ENCODE results near the gene RAB3IL1. TPM values are rescaled to one million over a fixed set of nuclear protein-coding genes. Genes with fewer than 3 reads are reported as not detected.

Gene RAB3IL1
- total RNA-seq, 2 donors from 2014 or later = 3.7 to 5.9 TPM

DNA sequence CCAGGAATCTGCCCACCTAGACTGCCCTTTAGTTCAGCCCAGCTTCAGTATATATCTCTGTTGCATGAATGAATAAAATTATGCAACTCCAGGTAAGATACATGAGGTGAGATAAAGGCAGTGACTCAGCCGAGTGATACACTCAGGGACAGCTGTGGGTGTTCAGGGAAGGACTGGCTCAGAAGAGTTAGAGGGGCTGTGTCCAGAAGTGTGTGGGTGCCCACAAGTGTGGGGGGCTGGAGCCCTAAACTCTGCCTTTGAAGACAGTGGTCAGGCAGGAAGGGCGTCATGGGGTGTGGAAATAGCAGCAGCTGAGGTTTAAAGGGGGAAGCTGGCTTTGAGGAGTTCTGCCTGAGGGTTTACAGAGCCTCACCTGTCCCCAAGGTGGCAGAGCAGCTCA, 41.7 kb upstream of the RAB3IL1 start:
- TF ChIP-seq, protein P1, sequence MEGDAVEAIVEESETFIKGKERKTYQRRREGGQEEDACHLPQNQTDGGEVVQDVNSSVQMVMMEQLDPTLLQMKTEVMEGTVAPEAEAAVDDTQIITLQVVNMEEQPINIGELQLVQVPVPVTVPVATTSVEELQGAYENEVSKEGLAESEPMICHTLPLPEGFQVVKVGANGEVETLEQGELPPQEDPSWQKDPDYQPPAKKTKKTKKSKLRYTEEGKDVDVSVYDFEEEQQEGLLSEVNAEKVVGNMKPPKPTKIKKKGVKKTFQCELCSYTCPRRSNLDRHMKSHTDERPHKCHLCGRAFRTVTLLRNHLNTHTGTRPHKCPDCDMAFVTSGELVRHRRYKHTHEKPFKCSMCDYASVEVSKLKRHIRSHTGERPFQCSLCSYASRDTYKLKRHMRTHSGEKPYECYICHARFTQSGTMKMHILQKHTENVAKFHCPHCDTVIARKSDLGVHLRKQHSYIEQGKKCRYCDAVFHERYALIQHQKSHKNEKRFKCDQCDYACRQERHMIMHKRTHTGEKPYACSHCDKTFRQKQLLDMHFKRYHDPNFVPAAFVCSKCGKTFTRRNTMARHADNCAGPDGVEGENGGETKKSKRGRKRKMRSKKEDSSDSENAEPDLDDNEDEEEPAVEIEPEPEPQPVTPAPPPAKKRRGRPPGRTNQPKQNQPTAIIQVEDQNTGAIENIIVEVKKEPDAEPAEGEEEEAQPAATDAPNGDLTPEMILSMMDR (IDR thresholded peaks at IDR 0.05) = no peak
- Histone ChIP-seq H3K9me3 (no peaks in the 10 kb centered on the region), H3K4me1 (peaks cover 6% of the 10 kb centered on the region), H3K9ac (ENCODE audit: low read depth in 2 of 2, low read length in 2 of 2) (no peak overlapping the region), H3K27ac (no peak overlapping the region), H3K36me3 (no peaks in the 10 kb centered on the region), H3K4me3 (no peak overlapping the region), H3K27me3 (no peaks in the 10 kb centered on the region)
- intact Hi-C loops (cut with DNase I) = no loop called here
- DNase-seq = no peak

DNA sequence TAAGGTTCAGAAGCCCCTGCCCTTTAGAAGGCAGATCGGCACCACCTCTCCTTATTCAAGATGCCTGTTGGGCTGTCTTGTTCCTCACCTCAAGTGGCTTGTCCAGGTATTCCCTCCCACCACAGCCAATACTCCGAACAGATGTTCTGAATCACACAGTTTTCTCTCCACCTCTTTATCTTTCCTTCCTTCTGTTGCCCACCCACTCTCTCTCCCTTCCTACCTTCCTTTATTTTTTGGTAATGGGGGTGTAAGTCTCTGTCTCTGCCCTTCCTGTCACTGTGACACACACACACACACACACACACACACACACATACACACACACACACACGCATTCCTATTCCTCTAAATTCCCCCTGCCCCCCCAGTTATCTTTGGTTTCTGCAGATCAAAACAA, 41.2 kb upstream of the RAB3IL1 start:
- Histone ChIP-seq H3K36me3 (no peaks in the 10 kb centered on the region), H3K4me1 (peaks cover 6% of the 10 kb centered on the region), H3K9ac (ENCODE audit: low read depth in 2 of 2, low read length in 2 of 2) (no peak overlapping the region), H3K4me3 (no peak overlapping the region), H3K27me3 (no peaks in the 10 kb centered on the region), H3K27ac (no peak overlapping the region), H3K9me3 (no peaks in the 10 kb centered on the region)
- TF ChIP-seq, protein P1 (IDR thresholded peaks at IDR 0.05) = no peak
- no peak for DNase-seq
- intact Hi-C loops (cut with DNase I) = no loop called here

DNA sequence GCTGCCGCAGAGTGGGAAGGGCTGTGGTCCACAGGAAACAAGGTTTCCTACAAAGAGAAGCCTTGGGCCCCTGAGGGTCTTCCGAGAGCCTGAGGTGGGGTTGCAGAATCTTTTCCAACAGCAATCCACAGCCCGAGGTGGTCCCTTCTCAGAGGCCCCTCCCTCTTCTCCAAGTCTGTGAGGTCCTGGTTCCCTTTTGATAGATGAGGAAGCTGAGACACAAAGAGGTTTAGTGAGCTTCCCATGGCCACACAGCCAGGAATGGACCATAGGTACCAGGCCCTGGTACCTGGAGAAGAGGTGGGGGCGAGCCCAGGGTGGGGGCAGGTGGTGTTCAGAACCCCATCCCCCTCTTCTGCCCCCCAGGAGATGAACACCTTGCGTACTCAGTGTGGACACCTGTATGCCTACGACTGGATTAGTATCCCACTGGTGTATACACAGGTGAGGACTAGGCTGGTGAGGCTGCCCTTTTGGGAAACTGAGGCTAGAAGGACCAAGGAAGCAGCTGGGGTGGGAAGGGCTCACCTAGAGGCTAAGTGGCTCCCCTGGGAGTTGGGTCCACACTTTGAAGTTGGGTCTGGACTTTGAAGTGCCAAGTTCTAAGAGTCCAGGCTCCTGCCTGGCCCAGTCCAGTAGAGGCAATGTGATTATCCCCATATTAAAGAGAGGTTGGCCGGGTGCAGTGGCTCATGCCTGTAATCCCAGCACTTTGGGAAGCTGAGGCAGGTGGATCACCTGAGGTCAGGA, 39.8 kb upstream of the RAB3IL1 start:
- Histone ChIP-seq H3K27me3 (no peaks in the 10 kb centered on the region), H3K36me3 (no peaks in the 10 kb centered on the region), H3K4me1 (peaks cover 6% of the 10 kb centered on the region), H3K9ac (ENCODE audit: low read depth in 2 of 2, low read length in 2 of 2) (no peak overlapping the region), H3K9me3 (no peaks in the 10 kb centered on the region), H3K27ac (no peak overlapping the region), H3K4me3 (no peak overlapping the region)
- TF ChIP-seq, protein P1 (IDR thresholded peaks at IDR 0.05) = no peak
- no peak for DNase-seq
- intact Hi-C loops (cut with DNase I) = no loop called here

DNA sequence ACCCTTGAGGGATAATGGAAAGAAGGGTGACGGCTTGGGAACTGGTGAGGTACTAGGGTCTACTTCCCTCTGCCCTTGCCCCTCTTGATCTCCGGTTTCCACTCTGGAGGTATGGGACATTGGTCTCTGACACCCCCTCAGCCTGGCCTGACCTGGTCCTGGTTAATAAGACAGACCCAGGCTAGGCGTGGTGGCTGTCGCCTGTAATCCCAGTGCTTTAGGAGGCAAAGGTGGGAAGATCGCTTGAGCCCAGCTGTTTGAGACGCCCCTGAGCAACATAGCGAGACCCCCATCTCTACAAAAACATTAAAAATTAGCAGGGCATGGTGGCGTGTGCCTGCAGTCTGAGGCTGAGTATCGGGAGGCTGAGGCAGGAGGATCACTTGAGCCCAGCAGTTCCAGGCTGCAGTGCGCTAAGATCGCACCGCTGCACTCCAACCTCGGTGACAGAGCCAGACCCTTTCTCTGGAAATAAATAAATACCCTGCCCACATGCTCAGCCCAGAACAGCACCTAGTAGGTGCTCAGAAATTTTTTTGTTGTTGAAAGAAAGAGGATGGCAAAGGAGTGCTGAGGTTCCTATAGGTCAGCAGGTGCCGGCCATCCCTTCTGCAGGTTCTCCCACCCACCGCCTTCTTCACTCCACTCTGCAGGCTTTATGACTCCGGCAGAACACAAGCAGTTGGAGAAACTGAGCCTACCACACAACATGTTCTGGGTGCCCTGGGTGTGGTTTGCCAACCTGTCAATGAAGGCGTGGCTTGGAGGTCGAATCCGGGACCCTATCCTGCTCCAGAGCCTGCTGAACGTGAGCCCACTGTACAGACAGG, 39.0 kb upstream of the RAB3IL1 start:
- DNase-seq = no peak
- TF ChIP-seq, protein P1 (IDR thresholded peaks at IDR 0.05) = no peak
- Histone ChIP-seq H3K4me1 (peaks cover 6% of the 10 kb centered on the region), H3K27ac (no peak overlapping the region), H3K36me3 (no peaks in the 10 kb centered on the region), H3K9ac (ENCODE audit: low read depth in 2 of 2, low read length in 2 of 2) (peak overlapping the region; percentile 37 to 51), H3K9me3 (no peaks in the 10 kb centered on the region), H3K27me3 (no peaks in the 10 kb centered on the region), H3K4me3 (peak overlapping the region; percentile 29)
- intact Hi-C loops (cut with DNase I) = no loop called here

DNA sequence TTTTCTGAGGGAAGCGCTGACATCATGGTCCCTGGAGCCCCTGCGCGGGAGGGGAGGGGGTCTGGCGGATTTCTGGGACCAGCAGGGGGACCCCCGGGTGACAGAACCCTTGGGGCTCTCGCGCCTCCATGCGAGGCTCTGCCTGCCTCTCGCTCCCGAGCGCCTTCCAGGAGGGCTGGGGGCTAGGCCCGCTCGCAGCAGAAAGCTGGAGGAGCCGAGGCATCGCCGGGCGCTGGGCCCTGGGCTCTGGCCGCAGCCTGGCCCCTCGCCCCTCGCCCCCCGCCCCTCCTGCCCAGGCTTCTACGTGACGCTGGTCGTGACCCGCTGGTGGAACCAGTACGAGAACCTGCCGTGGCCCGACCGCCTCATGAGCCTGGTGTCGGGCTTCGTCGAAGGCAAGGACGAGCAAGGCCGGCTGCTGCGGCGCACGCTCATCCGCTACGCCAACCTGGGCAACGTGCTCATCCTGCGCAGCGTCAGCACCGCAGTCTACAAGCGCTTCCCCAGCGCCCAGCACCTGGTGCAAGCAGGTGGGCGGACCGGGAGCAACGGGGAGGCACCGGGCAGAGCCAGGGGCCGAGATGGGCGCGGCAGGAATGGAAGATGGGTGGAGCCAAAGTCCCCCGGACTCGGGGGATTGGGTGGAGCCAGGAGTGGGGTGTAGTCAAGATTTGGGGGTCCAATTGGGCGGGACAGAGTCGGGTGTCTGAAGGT, 38.2 kb upstream of the RAB3IL1 start:
- H3K9ac ChIP-seq (ENCODE audit: low read depth in 2 of 2, low read length in 2 of 2) = peak overlapping the region; percentile 37 to 51

More for the DNA sequence above, 38.2 kb upstream of the RAB3IL1 start:
- Histone ChIP-seq H3K9me3 (no peaks in the 10 kb centered on the region), H3K4me1 (peaks cover 6% of the 10 kb centered on the region), H3K4me3 (peak overlapping the region; percentile 29), H3K27me3 (no peaks in the 10 kb centered on the region), H3K27ac (peak overlapping the region; percentile 39), H3K36me3 (no peaks in the 10 kb centered on the region)
- peak; percentile 50 for DNase-seq
- TF ChIP-seq, protein P1 (IDR thresholded peaks at IDR 0.05) = no peak
- intact Hi-C loops (cut with DNase I) = no loop called here
